Transverse colon (tissue), 3 donors: ENCODE results near the gene ANO4.

Experiments
- CTCF ChIP-seq, 5 experiments: fragments of 200-600 bp in 3 of 5; fragments of 450-650 bp in 2 of 5; sonication (generic) in 3 of 5; IDR thresholded peaks; 1 replicate in 2 of 5; 2 replicates in 3 of 5; pipeline ENCODE4 v1.5.1; 2016 to 2017; ENCODE audit warnings: antibody characterized with exemption in 5 of 5, inconsistent platforms in 3 of 5, mild to moderate bottlenecking in 2 of 5, moderate library complexity in 1 of 5
- EP300 ChIP-seq: sonication (generic); formaldehyde crosslinking; IDR thresholded peaks from one replicate; pipeline ENCODE4 v1.6.1; 2017; ENCODE audit warnings: antibody characterized with exemption, low read depth
- POLR2A ChIP-seq: fragments of 450-650 bp; IDR thresholded peaks from one replicate; pipeline ENCODE4 v1.6.1; 2016; ENCODE audit warnings: antibody characterized with exemption, mild to moderate bottlenecking, moderate library complexity

GRCh38 chr12:100868487-100868886, 73.9 kb downstream of the ANO4 start:
- TF ChIP-seq CTCF (IDR thresholded peaks at IDR 0.05) = no peak
- TF ChIP-seq POLR2A = no peak
- TF ChIP-seq EP300 = no peak
